Measurements from ENCODE around the gene TRAF3. TPM values are rescaled to one million over a fixed set of nuclear protein-coding genes. Genes with fewer than 3 reads are reported as not detected.

TRAF3 gene
- total and polyA plus RNA-seq, 4 donors, result 2.1 to 12.0 (median 5.2) TPM

GRCh38 chr14:102917056-102917385 is 139.8 kb downstream of the TRAF3 start:
- 90% methylated on average over 6 of the region's 6 CpGs for WGBS
- no peak for TF ChIP-seq FOXA2 (IDR thresholded peaks at IDR 0.05)
- TF ChIP-seq SP1 (IDR thresholded peaks at IDR 0.05), result no peak
- no peak for TF ChIP-seq YY1 (IDR thresholded peaks at IDR 0.05)
- no peak for TF ChIP-seq REST (IDR thresholded peaks at IDR 0.05)
- no peak for TF ChIP-seq ZBTB33 (IDR thresholded peaks at IDR 0.05)
- TF ChIP-seq TAF1 (conservative IDR thresholded peaks at IDR 0.05), result no peak
- TF ChIP-seq GABPA (IDR thresholded peaks at IDR 0.05 in 1 of 2, conservative IDR thresholded peaks at IDR 0.05 in 1 of 2), result no peak
- TF ChIP-seq RAD21 (IDR thresholded peaks at IDR 0.05), result no peak
- TF ChIP-seq MAX (IDR thresholded peaks at IDR 0.05), result no peak
- Histone ChIP-seq H3K27me3 (ENCODE audit: control insufficient read depth in 4 of 4, insufficient read depth in 4 of 4, low read length in 3 of 4) (no peaks in the 10 kb centered on the region), H3K4me1 (ENCODE audit: control insufficient read depth in 4 of 4, insufficient read depth in 4 of 4, low read length in 3 of 4) (peaks cover 0 to 10% (median 7%) of the 10 kb centered on the region in 4 donors), H3K4me3 (ENCODE audit: low read depth in 1 of 3, low read length in 3 of 3) (no peak overlapping the region), H3K27ac (ENCODE audit: low read depth in 1 of 2, low read length in 2 of 2) (no peak overlapping the region), H3K9me3 (ENCODE audit: control insufficient read depth in 4 of 4, low read length in 3 of 4) (no peaks in the 10 kb centered on the region), H3K9ac (ENCODE audit: low read depth in 1 of 2, low read length in 2 of 2) (no peak overlapping the region), H3K36me3 (ENCODE audit: control insufficient read depth in 4 of 4, insufficient read depth in 3 of 4, low read depth in 1 of 4, low read length in 3 of 4) (no peaks in the 10 kb centered on the region)
- no peak for DNase-seq (ENCODE audit: low spot score)

GRCh38 chr14:102917469-102918211 is 140.4 kb downstream of the TRAF3 start:
- H3K27ac ChIP-seq (ENCODE audit: low read depth in 1 of 2, low read length in 2 of 2), result no peak overlapping the region
- H3K36me3 ChIP-seq (ENCODE audit: control insufficient read depth in 4 of 4, insufficient read depth in 3 of 4, low read depth in 1 of 4, low read length in 3 of 4), result no peaks in the 10 kb centered on the region
- H3K4me3 ChIP-seq (ENCODE audit: low read depth in 1 of 3, low read length in 3 of 3), result no peak overlapping the region
- no peak overlapping the region for H3K9ac ChIP-seq (ENCODE audit: low read depth in 1 of 2, low read length in 2 of 2)
- WGBS, result 55% methylated on average over 12 of the region's 12 CpGs
- H3K4me1 ChIP-seq (ENCODE audit: control insufficient read depth in 4 of 4, insufficient read depth in 4 of 4, low read length in 3 of 4), result peaks cover 2 to 16% (median 11%) of the 10 kb centered on the region in 4 donors
- TF ChIP-seq RXRA (IDR thresholded peaks at IDR 0.05), result no peak
- TF ChIP-seq RAD21 (IDR thresholded peaks at IDR 0.05), result peak; percentile 80 to 82
- TF ChIP-seq SP1 (IDR thresholded peaks at IDR 0.05), result no peak
- TF ChIP-seq CTCF (IDR thresholded peaks at IDR 0.05; ENCODE audit: low read depth, low read length, missing input control), result peak; percentile 61
- TF ChIP-seq REST (IDR thresholded peaks at IDR 0.05), result no peak
- H3K9me3 ChIP-seq (ENCODE audit: control insufficient read depth in 4 of 4, low read length in 3 of 4), result no peaks in the 10 kb centered on the region
- no peaks in the 10 kb centered on the region for H3K27me3 ChIP-seq (ENCODE audit: control insufficient read depth in 4 of 4, insufficient read depth in 4 of 4, low read length in 3 of 4)
- DNase-seq (ENCODE audit: low spot score), result peak; percentile 73

Measured in liver (tissue), 9 donors.